ENCODE measurements around the gene EXOSC10.

- TF ChIP-seq CTCF (IDR thresholded peaks at IDR 0.05 in 8 of 11, conservative IDR thresholded peaks at IDR 0.05 in 3 of 11) (no peak), POLR2AphosphoS5 (IDR thresholded peaks at IDR 0.05) (no peak), POLR2A (IDR thresholded peaks at IDR 0.05) (no peak)
These were observed 42.2 kb downstream of the EXOSC10 start for GRCh38 chr1:11057477-11057876.

Data from spleen (tissue), 7 donors.